Measurements from ENCODE around the gene SPTSSB.

The SPTSSB gene

DNA sequence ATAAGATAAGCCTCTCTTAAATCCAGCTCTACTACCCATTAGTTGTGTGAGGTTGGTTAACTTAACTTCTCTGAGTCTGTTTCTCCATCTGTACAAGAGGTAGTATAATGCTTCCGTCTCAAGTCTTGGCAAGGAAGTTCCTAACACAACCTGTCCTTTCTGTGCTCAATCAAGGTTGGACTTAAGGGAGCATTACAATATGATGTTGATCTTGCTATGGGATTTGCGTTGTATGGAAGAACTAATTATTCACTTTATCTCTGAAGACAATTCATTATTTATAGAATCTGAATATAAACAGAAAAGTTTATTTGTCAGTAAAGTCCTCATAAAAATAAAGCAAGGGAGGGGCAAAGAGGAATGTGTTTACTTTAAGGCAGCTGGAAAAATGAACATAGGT lies 18.9 kb upstream of the SPTSSB start:
- DNase-seq (ENCODE audit: low spot score): no peak

- no peak for DNase-seq (ENCODE audit: low spot score)
These were observed 18.2 kb upstream of the SPTSSB start for GRCh38 chr3:161389445-161390035.

GRCh38 chr3:161388855-161389254 lies 17.5 kb upstream of the SPTSSB start:
- no peak for DNase-seq (ENCODE audit: low spot score)

- DNase-seq (ENCODE audit: low spot score): no peak
These were observed 15.9 kb upstream of the SPTSSB start for GRCh38 chr3:161386991-161387770.

- DNase-seq (ENCODE audit: low spot score): peak; percentile 15
These were observed 1.3 kb upstream of the SPTSSB start for GRCh38 chr3:161372321-161373260.

GRCh38 chr3:161369531-161369930 lies 1.8 kb downstream of the SPTSSB start:
- DNase-seq (ENCODE audit: low spot score): no peak

DNA sequence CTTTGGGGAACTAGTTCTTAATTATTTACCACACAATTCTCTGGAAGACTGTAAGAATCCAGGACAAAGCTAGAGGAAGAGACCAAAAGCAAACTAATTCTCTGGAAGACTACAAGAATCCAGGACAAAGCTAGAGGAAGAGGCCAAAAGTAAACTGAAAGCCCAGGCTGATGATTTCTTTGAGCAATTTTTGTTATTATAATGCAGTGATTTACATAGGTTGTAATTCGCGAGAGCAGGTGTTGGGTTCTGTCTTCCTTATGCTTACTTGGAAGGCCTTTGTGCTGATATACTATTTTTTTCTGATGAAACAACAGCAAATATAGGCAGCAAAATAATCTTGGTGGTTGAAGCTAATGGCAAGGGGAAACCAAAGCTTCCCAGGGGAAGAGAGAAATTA lies 5.2 kb downstream of the SPTSSB start:
- DNase-seq (ENCODE audit: low spot score): no peak

- no peak for DNase-seq (ENCODE audit: low spot score)
These were observed 12.8 kb downstream of the SPTSSB start for GRCh38 chr3:161358488-161358887.

DNA sequence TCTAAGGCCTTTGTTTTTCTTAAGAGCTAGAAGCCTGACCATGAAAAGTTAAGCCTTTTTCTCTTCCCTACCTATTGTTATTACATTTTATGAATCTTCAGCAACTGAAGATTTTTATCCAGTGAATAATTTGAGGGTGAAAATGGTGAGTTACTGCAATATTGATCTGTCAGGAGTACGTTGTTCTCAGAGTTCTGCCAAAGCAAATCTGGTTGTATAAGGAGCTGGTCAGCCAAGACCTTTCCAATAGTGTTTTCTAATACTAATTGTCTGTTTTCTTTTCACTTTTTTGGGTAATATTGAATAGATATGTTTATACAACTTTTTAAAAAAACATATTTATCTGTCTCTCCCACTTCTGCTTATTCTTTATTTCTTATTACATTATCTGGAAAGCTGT lies 15.0 kb downstream of the SPTSSB start:
- DNase-seq (ENCODE audit: low spot score): no peak

GRCh38 chr3:161355508-161355907 lies 15.8 kb downstream of the SPTSSB start:
- no peak for DNase-seq (ENCODE audit: low spot score)

DNA sequence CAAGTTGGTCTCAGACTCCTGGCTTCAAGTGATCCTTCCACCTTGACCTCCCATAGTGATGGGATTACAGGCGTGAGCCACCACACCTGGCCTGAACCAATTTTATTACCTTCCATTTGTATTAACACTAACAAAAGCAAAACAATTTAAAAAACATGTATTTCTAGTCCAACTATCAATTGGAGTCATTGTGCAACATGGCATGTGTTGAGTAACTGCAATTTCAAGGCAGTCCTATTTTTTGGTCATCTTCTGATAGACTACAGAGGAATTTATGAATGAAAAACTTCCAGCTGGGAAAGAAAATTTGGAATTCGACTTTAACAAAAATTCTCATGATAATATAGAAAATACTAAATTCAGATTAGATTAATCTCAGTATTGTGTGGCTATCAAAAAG lies 16.8 kb downstream of the SPTSSB start:
- no peak for DNase-seq (ENCODE audit: low spot score)

- DNase-seq (ENCODE audit: low spot score): no peak
These were observed 20.0 kb downstream of the SPTSSB start for GRCh38 chr3:161351330-161351729.

GRCh38 chr3:161350916-161351315 lies 20.4 kb downstream of the SPTSSB start:
- no peak for DNase-seq (ENCODE audit: low spot score)

DNA sequence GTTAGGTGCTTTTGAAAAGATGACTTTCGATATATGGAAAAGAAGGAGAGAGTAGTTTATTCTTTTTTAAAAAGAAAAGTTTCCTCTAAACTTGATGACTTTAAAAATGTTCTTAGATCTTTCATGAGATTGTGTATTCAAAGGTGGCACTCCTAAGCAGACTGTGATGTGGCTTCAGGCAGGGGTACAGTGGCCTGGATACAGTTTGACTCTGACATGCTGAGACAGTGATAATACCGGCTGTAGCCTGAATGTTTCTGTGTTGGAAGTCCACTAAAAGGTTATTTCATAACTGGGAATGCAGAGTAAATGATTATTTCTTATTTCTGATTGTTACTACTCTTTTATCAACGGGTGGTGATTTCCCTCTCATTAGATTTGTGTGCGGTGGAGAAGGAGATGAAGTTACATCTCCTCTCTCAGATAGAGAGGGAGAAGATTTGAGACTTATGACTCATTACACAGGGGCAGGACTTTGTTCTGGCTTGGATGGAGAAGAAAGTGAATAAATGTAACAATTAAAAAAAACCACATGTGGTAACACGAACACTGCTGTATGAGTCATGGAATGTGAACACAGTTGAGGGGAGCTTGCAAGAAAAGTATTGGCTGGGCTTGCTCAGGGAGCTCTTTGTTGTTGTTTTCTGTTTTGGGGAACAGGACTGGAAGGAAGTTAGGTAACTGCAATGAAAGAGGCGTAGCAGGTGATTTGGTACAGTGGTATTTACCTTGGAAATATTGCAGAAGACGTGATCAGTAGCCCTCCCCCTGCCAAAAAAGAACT lies 21.6 kb downstream of the SPTSSB start:
- DNase-seq (ENCODE audit: low spot score): peak; percentile 97

DNA sequence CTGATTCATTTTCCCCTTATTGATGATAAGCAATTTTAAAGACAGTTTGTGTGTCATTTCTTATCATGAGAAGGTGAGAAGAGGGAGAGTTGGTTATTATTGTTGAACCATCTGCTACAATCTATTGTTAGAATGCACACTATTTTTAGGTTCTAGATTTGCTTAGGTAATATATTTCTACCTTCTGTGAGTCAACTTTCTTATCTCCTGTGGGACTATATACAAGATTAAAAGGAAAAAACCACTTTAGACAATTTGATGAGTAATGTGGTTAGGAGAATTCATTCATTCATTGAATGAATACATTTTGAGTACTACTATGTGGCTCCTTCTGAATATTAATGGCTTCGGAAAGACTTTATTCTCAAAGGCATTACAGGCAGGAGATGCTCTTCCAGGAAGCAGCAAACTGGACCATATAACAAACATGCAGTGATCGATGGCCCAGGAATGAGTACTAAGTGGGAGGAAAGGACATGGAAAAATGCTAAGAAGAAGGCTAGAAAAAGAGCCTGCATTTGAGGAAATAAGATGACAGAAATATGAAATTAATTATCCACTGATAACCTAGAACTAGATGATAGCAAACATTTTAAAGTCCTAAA lies 22.4 kb downstream of the SPTSSB start:
- peak; percentile 71 for DNase-seq (ENCODE audit: low spot score)

DNA sequence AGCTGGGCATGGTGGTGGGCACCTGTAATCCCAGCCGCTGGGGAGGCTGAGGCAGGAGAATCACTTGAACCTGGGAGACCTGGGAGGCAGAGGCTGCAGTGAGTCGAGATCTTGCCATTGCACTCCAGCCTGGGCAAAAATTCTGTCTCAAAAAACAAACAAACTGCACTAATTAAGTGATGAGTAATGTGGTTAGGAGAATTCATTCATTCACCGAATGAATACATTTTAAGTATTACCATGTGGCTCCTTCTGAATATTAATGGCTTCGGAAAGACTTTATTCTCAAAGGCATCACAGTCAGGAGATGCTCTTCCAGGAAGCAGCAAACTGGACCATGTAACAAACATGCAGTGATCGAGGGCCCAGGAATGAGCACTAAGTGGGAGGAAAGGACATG lies 23.6 kb downstream of the SPTSSB start:
- DNase-seq (ENCODE audit: low spot score): no peak

GRCh38 chr3:161345023-161345422 lies 26.3 kb downstream of the SPTSSB start:
- no peak for DNase-seq (ENCODE audit: low spot score)

GRCh38 chr3:161343986-161344385 lies 27.3 kb downstream of the SPTSSB start:
- DNase-seq (ENCODE audit: low spot score): no peak

- DNase-seq (ENCODE audit: low spot score): no peak
These were observed 27.8 kb downstream of the SPTSSB start for GRCh38 chr3:161343540-161343939.

GRCh38 chr3:161342629-161343028 lies 28.7 kb downstream of the SPTSSB start:
- DNase-seq (ENCODE audit: low spot score): no peak

Measured in SW480 (cell line).